Effector memory CD8-positive, alpha-beta T cell (primary cell): ENCODE measurements around the gene ANKRD34A.

Experiments
- ATAC-seq: fragments of 150-1000 bp; cut with Tn5 transposase; replicated peaks from 2 replicates; pipeline ENCODE4 v1.10.0; 2021; ENCODE audit warnings: mild to moderate bottlenecking, moderate library complexity
- DNase-seq, 3 experiments: peaks; one replicate each; pipeline ENCODE4 v3.0.0; 2021
- H3K27ac Mint-ChIP-seq, 2 donors: one replicate each; pipeline ENCODE4 v1.8.0; 2022; ENCODE audit warnings: mild to moderate bottlenecking in 2 of 2, mixed read lengths in 2 of 2, moderate library complexity in 2 of 2
- H3K27me3 Mint-ChIP-seq, 2 donors: one replicate each; pipeline ENCODE4 v1.8.0; 2022; ENCODE audit warnings: mixed read lengths in 2 of 2
- H3K36me3 Mint-ChIP-seq: one replicate; pipeline ENCODE4 v1.8.0; 2022; ENCODE audit warnings: mild to moderate bottlenecking, moderate library complexity, mixed read lengths; ENCODE audit not compliant: insufficient read depth
- H3K4me1 Mint-ChIP-seq, 2 donors: one replicate each; pipeline ENCODE4 v1.8.0; 2022; ENCODE audit warnings: low read depth in 2 of 2, mixed read lengths in 2 of 2
- H3K4me3 Mint-ChIP-seq, 2 donors: one replicate each; pipeline ENCODE4 v1.8.0; 2022; ENCODE audit warnings: mild to moderate bottlenecking in 2 of 2, mixed read lengths in 2 of 2, moderate library complexity in 2 of 2
- H3K9me3 Mint-ChIP-seq, 2 donors: one replicate each; pipeline ENCODE4 v1.8.0; 2022; ENCODE audit warnings: mixed read lengths in 2 of 2

ANKRD34A gene

GRCh38 chr1:145995148-145995881 lies 30.9 kb upstream of the ANKRD34A start:
- ATAC-seq, result no peak
- no peak for DNase-seq
- H3K27ac Mint-ChIP-seq, result peak overlapping the region; percentile 93 to 99
- peaks cover 63 to 72% of the 10 kb centered on the region in 2 donors for H3K4me1 Mint-ChIP-seq
- no peaks in the 10 kb centered on the region for H3K9me3 Mint-ChIP-seq
- H3K36me3 Mint-ChIP-seq, result peaks cover 59% of the 10 kb centered on the region
- H3K27me3 Mint-ChIP-seq, result no peaks in the 10 kb centered on the region
- H3K4me3 Mint-ChIP-seq, result peak overlapping the region; percentile 93 to 99

- no peak for ATAC-seq
- Mint-ChIP-seq H3K9me3 (no peaks in the 10 kb centered on the region), H3K27me3 (no peaks in the 10 kb centered on the region), H3K36me3 (peaks cover 59% of the 10 kb centered on the region), H3K4me3 (peak overlapping the region; percentile 93 to 99), H3K4me1 (peaks cover 59 to 69% of the 10 kb centered on the region in 2 donors), H3K27ac (peak overlapping the region; percentile 93 to 99)
- DNase-seq, result no peak
These were observed 30.2 kb upstream of the ANKRD34A start for GRCh38 chr1:145994391-145995120.

DNA sequence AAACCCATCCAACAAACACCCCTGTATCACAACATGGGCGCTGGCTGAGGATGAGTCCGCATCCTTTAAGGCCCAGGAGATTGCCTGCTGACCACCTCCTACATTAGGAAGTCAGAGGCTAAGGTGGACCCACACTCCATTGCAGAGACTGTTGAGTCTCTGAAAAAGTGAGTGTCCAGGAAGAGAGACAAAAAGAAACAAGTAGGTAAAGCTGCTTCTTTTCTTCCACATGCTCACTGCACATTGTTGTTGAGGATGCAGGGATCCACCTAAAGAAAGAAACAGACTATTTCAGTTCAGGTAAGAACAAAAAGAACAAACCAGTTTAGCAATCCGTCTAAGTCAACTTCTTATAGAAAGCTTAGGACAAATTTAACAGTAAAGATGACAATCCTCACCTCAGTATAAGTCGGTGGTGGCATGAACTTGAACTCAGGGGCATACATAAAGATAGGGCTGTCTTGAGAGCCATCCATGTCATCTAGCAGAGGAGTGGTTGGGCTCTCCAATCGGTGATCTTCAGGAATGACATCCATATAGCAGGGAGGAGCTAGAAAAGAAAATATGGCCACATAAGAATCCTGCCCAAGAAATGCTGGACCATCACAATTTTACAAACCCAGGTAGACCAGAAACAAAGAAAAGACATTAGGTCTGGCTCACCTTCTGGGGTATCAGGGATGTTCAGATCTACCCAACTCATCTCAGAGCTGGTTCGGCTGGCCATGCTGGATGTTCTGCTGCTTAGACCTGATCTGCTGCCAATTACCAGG lies 29.4 kb upstream of the ANKRD34A start:
- Mint-ChIP-seq H3K27me3 (no peaks in the 10 kb centered on the region), H3K9me3 (no peaks in the 10 kb centered on the region), H3K4me3 (peak overlapping the region; percentile 93 to 99), H3K4me1 (peaks cover 53 to 64% of the 10 kb centered on the region in 2 donors), H3K27ac (peak overlapping the region; percentile 93 to 99), H3K36me3 (peaks cover 59% of the 10 kb centered on the region)
- ATAC-seq (no peak), DNase-seq (no peak)

- peaks cover 59% of the 10 kb centered on the region for H3K36me3 Mint-ChIP-seq
- no peaks in the 10 kb centered on the region for H3K27me3 Mint-ChIP-seq
- peak overlapping the region; percentile 93 to 99 for H3K4me3 Mint-ChIP-seq
These were observed 28.7 kb upstream of the ANKRD34A start for GRCh38 chr1:145992958-145993617.

GRCh38 chr1:145992502-145992936 lies 28.1 kb upstream of the ANKRD34A start:
- H3K27ac Mint-ChIP-seq, result peak overlapping the region; percentile 93 to 99
- peaks cover 60% of the 10 kb centered on the region for H3K36me3 Mint-ChIP-seq
- H3K4me3 Mint-ChIP-seq, result peak overlapping the region; percentile 93 to 99
- ATAC-seq, result no peak
- H3K9me3 Mint-ChIP-seq, result no peaks in the 10 kb centered on the region
- peaks cover 45 to 60% of the 10 kb centered on the region in 2 donors for H3K4me1 Mint-ChIP-seq
- no peaks in the 10 kb centered on the region for H3K27me3 Mint-ChIP-seq
- no peak for DNase-seq

More at GRCh38 chr1:145992958-145993617, 28.7 kb upstream of the ANKRD34A start:
- no peaks in the 10 kb centered on the region for H3K9me3 Mint-ChIP-seq
- peak overlapping the region; percentile 93 to 99 for H3K27ac Mint-ChIP-seq
- no peak for ATAC-seq
- no peak for DNase-seq
- H3K4me1 Mint-ChIP-seq, result peaks cover 50 to 62% of the 10 kb centered on the region in 2 donors

- peaks cover 59% of the 10 kb centered on the region for H3K36me3 Mint-ChIP-seq
- peak overlapping the region; percentile 93 to 99 for H3K27ac Mint-ChIP-seq
- peak overlapping the region; percentile 93 to 99 for H3K4me3 Mint-ChIP-seq
- DNase-seq (no peak), ATAC-seq (no peak)
- H3K4me1 Mint-ChIP-seq, result peaks cover 39 to 56% of the 10 kb centered on the region in 2 donors
- H3K9me3 Mint-ChIP-seq, result no peaks in the 10 kb centered on the region
- no peaks in the 10 kb centered on the region for H3K27me3 Mint-ChIP-seq
These were observed 27.5 kb upstream of the ANKRD34A start for GRCh38 chr1:145991735-145992412.

- DNase-seq (no peak), ATAC-seq (peak; percentile 16)
- no peak overlapping the region for H3K4me3 Mint-ChIP-seq
- peaks cover 42 to 61% of the 10 kb centered on the region in 2 donors for H3K4me1 Mint-ChIP-seq
- peak overlapping the region in 1 of 2 donors; percentile 99 for H3K27ac Mint-ChIP-seq
- no peaks in the 10 kb centered on the region for H3K9me3 Mint-ChIP-seq
- H3K36me3 Mint-ChIP-seq, result peaks cover 46% of the 10 kb centered on the region
- no peaks in the 10 kb centered on the region for H3K27me3 Mint-ChIP-seq
These were observed 26.0 kb upstream of the ANKRD34A start for GRCh38 chr1:145990249-145990855.

GRCh38 chr1:145988773-145989172 lies 24.4 kb upstream of the ANKRD34A start:
- Mint-ChIP-seq H3K27ac (peak overlapping the region; percentile 23 to 55), H3K9me3 (no peaks in the 10 kb centered on the region), H3K4me1 (peaks cover 49 to 66% of the 10 kb centered on the region in 2 donors), H3K4me3 (no peak overlapping the region), H3K36me3 (peaks cover 30% of the 10 kb centered on the region), H3K27me3 (no peaks in the 10 kb centered on the region)
- ATAC-seq, result peak; percentile 30
- DNase-seq, result no peak

GRCh38 chr1:145987926-145988325 lies 23.6 kb upstream of the ANKRD34A start:
- no peaks in the 10 kb centered on the region for H3K27me3 Mint-ChIP-seq
- no peak for DNase-seq
- peaks cover 21% of the 10 kb centered on the region for H3K36me3 Mint-ChIP-seq
- no peaks in the 10 kb centered on the region for H3K9me3 Mint-ChIP-seq
- no peak overlapping the region for H3K4me3 Mint-ChIP-seq
- peak overlapping the region in 1 of 2 donors; percentile 70 for H3K27ac Mint-ChIP-seq
- ATAC-seq, result no peak
- H3K4me1 Mint-ChIP-seq, result peaks cover 51 to 69% of the 10 kb centered on the region in 2 donors

GRCh38 chr1:145986551-145986950 lies 22.2 kb upstream of the ANKRD34A start:
- H3K27ac Mint-ChIP-seq, result no peak overlapping the region

GRCh38 chr1:145985502-145986439 lies 21.4 kb upstream of the ANKRD34A start:
- no peaks in the 10 kb centered on the region for H3K9me3 Mint-ChIP-seq
- H3K4me1 Mint-ChIP-seq, result peaks cover 55 to 57% of the 10 kb centered on the region in 2 donors

More at GRCh38 chr1:145986551-145986950, 22.2 kb upstream of the ANKRD34A start:
- Mint-ChIP-seq H3K9me3 (no peaks in the 10 kb centered on the region), H3K36me3 (peaks cover 8% of the 10 kb centered on the region), H3K27me3 (no peaks in the 10 kb centered on the region), H3K4me1 (peaks cover 51 to 62% of the 10 kb centered on the region in 2 donors), H3K4me3 (no peak overlapping the region)
- DNase-seq, result no peak
- no peak for ATAC-seq

More at GRCh38 chr1:145985502-145986439, 21.4 kb upstream of the ANKRD34A start:
- no peaks in the 10 kb centered on the region for H3K27me3 Mint-ChIP-seq
- H3K36me3 Mint-ChIP-seq, result peaks cover 6% of the 10 kb centered on the region
- peak overlapping the region; percentile 45 to 60 for H3K4me3 Mint-ChIP-seq
- DNase-seq (no peak), ATAC-seq (no peak)
- H3K27ac Mint-ChIP-seq, result no peak overlapping the region
